ENCODE measurements around the gene BHLHE23. TPM values are rescaled to one million over a fixed set of nuclear protein-coding genes. Genes with fewer than 3 reads are reported as not detected.

Gene BHLHE23
- total RNA-seq, 1 experiment from 2014 or later = not detected

DNA sequence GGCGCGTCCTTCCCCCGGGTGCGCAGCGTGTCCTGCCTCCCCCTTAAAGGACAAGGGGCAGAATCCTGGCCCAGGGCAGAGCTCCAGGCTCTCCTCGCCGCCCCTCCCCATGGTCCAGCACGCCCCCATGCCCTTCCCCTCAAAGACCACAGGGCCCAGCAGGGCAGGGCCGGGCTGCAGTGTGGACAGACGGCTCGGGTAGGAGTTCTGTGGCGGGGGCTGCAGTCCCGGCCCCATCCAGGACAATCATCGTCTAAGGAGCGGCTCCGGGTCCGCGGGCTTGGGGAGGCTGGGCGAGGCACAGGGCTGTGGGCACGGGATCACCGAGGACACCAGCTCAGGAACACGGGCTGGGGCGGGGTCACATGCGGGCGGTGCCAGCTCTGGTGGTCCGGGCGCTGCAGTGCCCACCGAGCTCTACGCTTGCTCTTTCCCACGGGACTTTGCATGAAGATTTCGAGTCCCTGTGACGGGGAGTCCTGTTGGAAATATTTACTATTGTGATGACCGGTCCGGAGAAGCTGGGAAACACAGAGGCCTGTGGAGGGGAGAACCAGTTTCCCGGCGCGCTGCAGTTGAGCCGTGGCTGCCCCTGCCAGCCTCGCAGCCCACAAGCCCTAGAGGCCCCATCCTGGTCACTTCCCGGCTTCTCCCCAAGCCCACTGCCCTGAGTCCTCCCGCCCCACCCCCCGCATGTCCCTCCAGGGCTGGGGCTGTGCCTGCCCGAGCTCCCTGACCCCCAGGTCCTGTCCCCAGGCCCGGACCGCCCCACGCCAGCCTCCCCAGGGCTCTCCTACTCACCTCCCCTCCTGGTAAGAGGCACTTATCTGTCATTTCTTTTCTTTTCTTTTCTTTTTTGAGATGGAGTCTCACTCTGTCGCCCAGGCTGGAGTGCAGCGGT lies 33.7 kb downstream of the BHLHE23 start:
- Mint-ChIP-seq H3K4me1 (ENCODE audit: insufficient read depth, unreplicated experiment) (peaks cover 6% of the 10 kb centered on the region), H3K27me3 (ENCODE audit: insufficient read depth, unreplicated experiment) (peaks cover 8% of the 10 kb centered on the region), H3K9me3 (ENCODE audit: unreplicated experiment) (no peaks in the 10 kb centered on the region), H3K36me3 (ENCODE audit: insufficient read depth, unreplicated experiment) (no peaks in the 10 kb centered on the region), H3K4me3 (ENCODE audit: unreplicated experiment) (no peak overlapping the region), H3K27ac (ENCODE audit: low read depth, unreplicated experiment) (no peak overlapping the region)
- BruUV-seq (replicated peaks) = no TSS peak
- TF ChIP-seq, protein P1, sequence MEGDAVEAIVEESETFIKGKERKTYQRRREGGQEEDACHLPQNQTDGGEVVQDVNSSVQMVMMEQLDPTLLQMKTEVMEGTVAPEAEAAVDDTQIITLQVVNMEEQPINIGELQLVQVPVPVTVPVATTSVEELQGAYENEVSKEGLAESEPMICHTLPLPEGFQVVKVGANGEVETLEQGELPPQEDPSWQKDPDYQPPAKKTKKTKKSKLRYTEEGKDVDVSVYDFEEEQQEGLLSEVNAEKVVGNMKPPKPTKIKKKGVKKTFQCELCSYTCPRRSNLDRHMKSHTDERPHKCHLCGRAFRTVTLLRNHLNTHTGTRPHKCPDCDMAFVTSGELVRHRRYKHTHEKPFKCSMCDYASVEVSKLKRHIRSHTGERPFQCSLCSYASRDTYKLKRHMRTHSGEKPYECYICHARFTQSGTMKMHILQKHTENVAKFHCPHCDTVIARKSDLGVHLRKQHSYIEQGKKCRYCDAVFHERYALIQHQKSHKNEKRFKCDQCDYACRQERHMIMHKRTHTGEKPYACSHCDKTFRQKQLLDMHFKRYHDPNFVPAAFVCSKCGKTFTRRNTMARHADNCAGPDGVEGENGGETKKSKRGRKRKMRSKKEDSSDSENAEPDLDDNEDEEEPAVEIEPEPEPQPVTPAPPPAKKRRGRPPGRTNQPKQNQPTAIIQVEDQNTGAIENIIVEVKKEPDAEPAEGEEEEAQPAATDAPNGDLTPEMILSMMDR (IDR thresholded peaks at IDR 0.05; ENCODE audit: unreplicated experiment) = no peak
- ChIA-PET POLR2A (interaction anchor here (0.7 to 1.0 kb wide), 4 partner anchors 35 to 446 kb away, joined by 3 to 5 read pairs (median 4); partner anchors contain the start of gene GID8), CTCF (interaction anchor here (0.5 to 1.3 kb wide), 31 partner anchors 7 to 1047 kb away, joined by 3 to 11 read pairs (median 3); partner anchors contain the start of gene BHLHE23)
- intact Hi-C loops (cut with micrococcal nuclease) = loop anchor here (1.0 kb wide), 1 partner anchor 36 kb away; no protein-coding TSS in a partner anchor
- no peak for DNase-seq (ENCODE audit: unreplicated experiment)

DNA sequence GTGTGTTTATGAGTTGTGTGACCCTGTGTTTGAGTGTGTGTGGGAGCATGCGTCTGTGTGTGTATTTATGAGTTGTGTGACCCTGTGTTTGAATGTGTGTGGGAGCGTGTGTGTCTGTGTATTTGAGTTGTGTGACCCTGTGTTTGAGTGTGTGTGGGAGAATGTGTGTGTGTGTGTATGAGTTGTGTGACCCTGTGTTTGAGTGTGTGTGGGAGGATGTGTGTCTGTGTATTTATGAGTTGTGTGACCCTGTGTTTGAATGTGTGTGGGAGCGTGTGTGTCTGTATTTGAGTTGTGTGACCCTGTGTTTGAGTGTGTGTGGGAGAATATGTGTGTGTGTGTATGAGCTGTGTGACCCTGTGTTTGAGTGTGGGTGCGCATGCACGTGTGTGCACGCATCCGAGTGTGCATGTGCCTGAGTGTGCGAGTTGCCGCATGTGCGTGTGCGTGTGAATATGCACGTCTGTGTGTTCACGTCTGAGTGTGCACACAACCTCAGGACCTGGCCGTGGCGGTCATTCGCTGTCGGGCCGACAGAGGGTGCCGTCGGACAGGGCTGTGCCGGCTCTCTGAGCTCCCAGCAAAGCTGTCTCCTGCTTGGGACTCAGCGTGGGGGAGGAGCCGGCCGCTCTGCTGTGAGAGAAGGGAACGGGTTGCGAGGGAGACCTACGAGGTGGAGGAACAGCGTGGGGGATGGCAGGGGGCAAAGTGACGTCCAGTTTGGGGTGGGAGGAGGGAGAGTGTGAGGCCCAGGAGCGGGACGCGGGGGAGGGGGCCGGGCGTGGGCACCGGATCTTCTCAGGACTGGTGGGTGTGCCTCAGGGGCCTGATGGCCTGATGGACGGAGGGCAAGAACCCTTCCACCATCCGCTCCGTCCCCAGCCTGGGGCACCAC lies 34.6 kb downstream of the BHLHE23 start:
- H3K36me3 Mint-ChIP-seq (ENCODE audit: insufficient read depth, unreplicated experiment) = no peaks in the 10 kb centered on the region
- H3K4me3 Mint-ChIP-seq (ENCODE audit: unreplicated experiment) = peak overlapping the region; percentile 41
- ChIA-PET POLR2A (interaction anchor here (0.7 to 1.0 kb wide), 5 partner anchors 34 to 447 kb away, joined by 3 to 5 read pairs (median 4); partner anchors contain the start of gene GID8), CTCF (interaction anchor here (0.5 to 1.3 kb wide), 31 partner anchors 8 to 1046 kb away, joined by 3 to 11 read pairs (median 4); partner anchors contain the start of gene BHLHE23)
- BruUV-seq (replicated peaks) = no TSS peak
- DNase-seq (ENCODE audit: unreplicated experiment) = peak; percentile 74
- no peak overlapping the region for H3K27ac Mint-ChIP-seq (ENCODE audit: low read depth, unreplicated experiment)
- peaks cover 6% of the 10 kb centered on the region for H3K4me1 Mint-ChIP-seq (ENCODE audit: insufficient read depth, unreplicated experiment)
- TF ChIP-seq, protein P1 (IDR thresholded peaks at IDR 0.05; ENCODE audit: unreplicated experiment) = peak; percentile 93
- no peaks in the 10 kb centered on the region for H3K9me3 Mint-ChIP-seq (ENCODE audit: unreplicated experiment)
- intact Hi-C loops (cut with micrococcal nuclease) = loop anchor here (1.0 kb wide), 1 partner anchor 37 kb away; no protein-coding TSS in a partner anchor
- H3K27me3 Mint-ChIP-seq (ENCODE audit: insufficient read depth, unreplicated experiment) = peaks cover 7% of the 10 kb centered on the region

DNA sequence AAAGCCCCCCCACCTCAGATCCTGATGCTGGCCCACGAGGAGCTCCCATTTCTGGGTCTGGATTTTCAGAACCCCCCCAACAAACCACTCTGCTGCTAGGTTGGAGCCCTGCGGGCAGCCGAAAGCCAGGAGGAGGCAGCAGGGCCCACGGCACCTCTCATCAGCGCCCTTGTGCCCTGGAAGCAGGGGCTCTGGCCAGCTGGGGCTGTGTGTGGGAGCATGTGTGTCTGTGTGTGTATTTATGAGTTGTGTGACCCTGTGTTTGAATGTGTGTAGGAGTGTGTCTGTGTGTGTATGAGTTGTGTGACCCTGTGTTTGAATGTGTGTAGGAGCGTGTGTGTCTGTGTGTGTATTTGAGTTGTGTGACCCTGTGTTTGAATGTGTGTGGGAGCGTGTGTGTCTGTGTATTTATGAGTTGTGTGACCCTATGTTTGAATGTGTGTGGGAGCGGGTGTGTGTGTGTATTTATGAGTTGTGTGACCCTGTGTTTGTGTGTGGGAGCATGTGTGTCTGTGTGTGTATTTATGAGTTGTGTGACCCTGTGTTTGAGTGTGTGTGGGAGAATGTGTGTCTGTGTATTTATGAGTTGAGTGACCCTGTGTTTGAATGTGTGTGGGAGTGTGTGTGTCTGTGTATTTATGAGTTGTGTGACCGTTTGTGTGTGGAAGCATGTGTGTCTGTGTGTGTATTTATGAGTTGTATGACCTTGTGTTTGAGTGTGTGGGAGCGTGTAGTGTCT lies 35.4 kb downstream of the BHLHE23 start:
- H3K4me3 Mint-ChIP-seq (ENCODE audit: unreplicated experiment) = no peak overlapping the region
- no TSS peak for BruUV-seq (replicated peaks)
- TF ChIP-seq, protein P1 (IDR thresholded peaks at IDR 0.05; ENCODE audit: unreplicated experiment) = no peak
- no peaks in the 10 kb centered on the region for H3K36me3 Mint-ChIP-seq (ENCODE audit: insufficient read depth, unreplicated experiment)
- no peaks in the 10 kb centered on the region for H3K9me3 Mint-ChIP-seq (ENCODE audit: unreplicated experiment)
- H3K27ac Mint-ChIP-seq (ENCODE audit: low read depth, unreplicated experiment) = no peak overlapping the region
- intact Hi-C loops (cut with micrococcal nuclease) = no loop called here
- peaks cover 7% of the 10 kb centered on the region for H3K27me3 Mint-ChIP-seq (ENCODE audit: insufficient read depth, unreplicated experiment)
- peaks cover 6% of the 10 kb centered on the region for H3K4me1 Mint-ChIP-seq (ENCODE audit: insufficient read depth, unreplicated experiment)
- DNase-seq (ENCODE audit: unreplicated experiment) = no peak
- ChIA-PET POLR2A (interaction anchor here (1.1 kb wide), 1 partner anchor 72 kb away, joined by 3 read pairs; no protein-coding TSS in a partner anchor), CTCF (interaction anchor here (0.6 to 2.7 kb wide), 12 partner anchors 8 to 1046 kb away, joined by 3 to 32 read pairs (median 5); no protein-coding TSS in a partner anchor)
